A549 (cell line): ENCODE measurements around the gene TBL1XR1. TPM values are rescaled to one million over a fixed set of nuclear protein-coding genes. Genes with fewer than 3 reads are reported as not detected.

Experiments
- ATAC-seq, 2 experiments: fragments of 200-7000 bp in 1 of 2; fragments of >200 bp in 1 of 2; cut with Nextera tagmentation in 1 of 2; cut with Tn5 transposase in 1 of 2; 3 replicates each; pipeline versions ENCODE4 v1.8.0 to v1.9.1; 2018 to 2020; ENCODE audit warnings: mild to moderate bottlenecking in 1 of 2, moderate library complexity in 1 of 2
- CTCF ChIA-PET: fragments of 300-600 bp; sonication (Branson Sonifier 250); formaldehyde crosslinking; extraction: SDS; loops from one replicate; lab custom pipeline; 2021; ENCODE audit warnings: antibody characterized with exemption, inconsistent platforms; lab: Yijun Ruan, JAX
- POLR2A ChIA-PET: fragments of 350-600 bp; formaldehyde crosslinking; extraction: SDS; loops from one replicate; lab custom pipeline; 2021; ENCODE audit warnings: antibody characterized with exemption, inconsistent platforms; lab: Yijun Ruan, JAX
- DNase-seq, 2 experiments: peaks; one replicate each; pipeline versions ENCODE4 v3.0.0 to v3.0.0-alpha.2; 2011 to 2016; ENCODE audit warnings: low read depth in 1 of 2, low spot score in 1 of 2
- FAIRE-seq: peaks from 2 replicates; lab custom pipeline; 2011; peaks lifted over from hg19 to GRCh38; lab: Jason Lieb, UNC
- H3K27ac ChIP-seq, 2 experiments: fragments of >200 bp; sonication (Bioruptor Twin); formaldehyde crosslinking; 3 replicates each; pipeline ENCODE4 v1.5.1; 2016 to 2017
- H3K4me1 ChIP-seq: fragments of >200 bp; sonication (Bioruptor Twin); formaldehyde crosslinking; 3 replicates; pipeline ENCODE4 v1.6.1; 2016
- H3K4me2 ChIP-seq: fragments of >200 bp; sonication (Bioruptor Twin); formaldehyde crosslinking; 3 replicates; pipeline ENCODE4 v1.6.1; 2016
- H3K4me3 ChIP-seq: fragments of >200 bp; sonication (Bioruptor Twin); formaldehyde crosslinking; 3 replicates; pipeline ENCODE4 v1.5.1; 2016
- H3K9me3 ChIP-seq: fragments of >200 bp; sonication (Bioruptor Twin); formaldehyde crosslinking; 3 replicates; pipeline ENCODE4 v1.6.1; 2016
- ATOH8 ChIP-seq: fragments of 250-450 bp; sonication (Bioruptor Pico); IDR thresholded peaks from 2 replicates; pipeline ENCODE4 v1.5.0; 2020; ENCODE audit warnings: low read depth, mild to moderate bottlenecking, moderate library complexity
- BHLHE40 ChIP-seq: IDR thresholded peaks from 2 replicates; pipeline ENCODE4 v1.6.1; 2012; ENCODE audit warnings: low read depth, low read length, inconsistent platforms
- CBX2 ChIP-seq: fragments of 200-600 bp; sonication (generic); IDR thresholded peaks from 2 replicates; pipeline ENCODE4 v1.6.1; 2016; ENCODE audit warnings: low read depth, mild to moderate bottlenecking, borderline replicate concordance
- EHF ChIP-seq: fragments of 250-450 bp; sonication (Bioruptor Pico); IDR thresholded peaks from 2 replicates; pipeline ENCODE4 v1.5.0; 2020; ENCODE audit warnings: mild to moderate bottlenecking
- EHMT2 ChIP-seq: fragments of 200-600 bp; sonication (generic); IDR thresholded peaks from 2 replicates; pipeline ENCODE4 v1.6.1; 2016; ENCODE audit warnings: antibody characterized with exemption, low read depth, mild to moderate bottlenecking, moderate library complexity
- ELK1 ChIP-seq: fragments of 150-350 bp; IDR thresholded peaks from 2 replicates; pipeline ENCODE4 v1.6.1; 2014; ENCODE audit warnings: low read depth, mild to moderate bottlenecking, low read length
- FOSB ChIP-seq: fragments of 250-450 bp; sonication (Bioruptor Pico); IDR thresholded peaks from 2 replicates; pipeline ENCODE4 v1.5.0; 2020; ENCODE audit warnings: mild to moderate bottlenecking, moderate library complexity
- FOSL2 ChIP-seq, 2 experiments: fragments of 450-650 bp in 1 of 2; fragments of >200 bp in 1 of 2; sonication (Bioruptor Twin) in 1 of 2; formaldehyde crosslinking; IDR thresholded peaks; 2 replicates each; pipeline versions ENCODE4 v1.5.0 to v1.6.1; 2016 to 2020; ENCODE audit warnings: mild to moderate bottlenecking in 1 of 2, moderate library complexity in 1 of 2
- HEYL ChIP-seq: fragments of 250-450 bp; sonication (Bioruptor Pico); IDR thresholded peaks from 2 replicates; pipeline ENCODE4 v1.8.0; 2021; ENCODE audit warnings: mild to moderate bottlenecking, moderate library complexity
- HOXA7 ChIP-seq: fragments of 250-450 bp; sonication (Bioruptor Pico); IDR thresholded peaks from 2 replicates; pipeline ENCODE4 v1.5.0; 2020; ENCODE audit warnings: mild to moderate bottlenecking, moderate library complexity
- HOXB5 ChIP-seq: fragments of 250-450 bp; sonication (Bioruptor Pico); IDR thresholded peaks from 2 replicates; pipeline ENCODE4 v1.5.0; 2020; ENCODE audit warnings: mild to moderate bottlenecking, moderate library complexity
- KDM1A ChIP-seq: fragments of 200-600 bp; sonication (generic); IDR thresholded peaks from 2 replicates; pipeline ENCODE4 v1.6.1; 2016; ENCODE audit warnings: low read depth, mild to moderate bottlenecking
- MAX ChIP-seq: IDR thresholded peaks from 2 replicates; pipeline ENCODE4 v1.6.1; 2012
- NFE2L2 ChIP-seq: fragments of 150-350 bp; conservative IDR thresholded peaks from 2 replicates; pipeline ENCODE4 v1.6.1; 2014; ENCODE audit warnings: low read length
- NR3C1 ChIP-seq: fragments of >200 bp; sonication (Bioruptor Twin); formaldehyde crosslinking; IDR thresholded peaks from 3 replicates; pipeline ENCODE4 v1.6.1; 2017
- PBX3 ChIP-seq: IDR thresholded peaks from 2 replicates; pipeline ENCODE4 v1.6.1; 2012
- PHF8 ChIP-seq: fragments of 200-600 bp; sonication (generic); IDR thresholded peaks from 2 replicates; pipeline ENCODE4 v1.6.1; 2016; ENCODE audit warnings: low read depth, mild to moderate bottlenecking, antibody characterized with exemption, moderate library complexity, borderline replicate concordance
- RAD21 ChIP-seq, 2 experiments: fragments of >200 bp in 1 of 2; sonication (Bioruptor Twin) in 1 of 2; formaldehyde crosslinking in 1 of 2; IDR thresholded peaks in 1 of 2; conservative IDR thresholded peaks in 1 of 2; 2 replicates in 1 of 2; 3 replicates in 1 of 2; pipeline ENCODE4 v1.6.1; 2012 to 2018; ENCODE audit warnings: inconsistent platforms in 1 of 2
- RARB ChIP-seq: fragments of 250-450 bp; sonication (Bioruptor Pico); IDR thresholded peaks from 2 replicates; pipeline ENCODE4 v1.8.0; 2021; ENCODE audit warnings: mild to moderate bottlenecking, moderate library complexity
- RCOR1 ChIP-seq: fragments of 150-350 bp; IDR thresholded peaks from 2 replicates; pipeline ENCODE4 v1.6.1; 2014; ENCODE audit warnings: antibody characterized with exemption, low read length, low read depth
- REST ChIP-seq: fragments of 200-600 bp; sonication (generic); IDR thresholded peaks from 2 replicates; pipeline ENCODE4 v1.6.1; 2016; ENCODE audit warnings: antibody characterized with exemption, mild to moderate bottlenecking, moderate library complexity
- RFX5 ChIP-seq: fragments of 450-650 bp; IDR thresholded peaks from 2 replicates; pipeline ENCODE4 v1.7.1; 2014; ENCODE audit warnings: antibody characterized with exemption, mild to moderate bottlenecking, moderate library complexity
- SMC3 ChIP-seq: fragments of >200 bp; sonication (Bioruptor Twin); formaldehyde crosslinking; IDR thresholded peaks from 3 replicates; pipeline ENCODE4 v1.6.1; 2018; ENCODE audit warnings: inconsistent platforms
- ZFP36 ChIP-seq: fragments of 450-650 bp; IDR thresholded peaks from 2 replicates; pipeline ENCODE4 v1.6.1; 2014; ENCODE audit warnings: borderline replicate concordance; ENCODE audit not compliant: partially characterized antibody
- ZNF302 ChIP-seq: fragments of 250-450 bp; sonication (Bioruptor Pico); IDR thresholded peaks from 2 replicates; pipeline ENCODE4 v1.9.0; 2021; ENCODE audit warnings: inconsistent platforms, mild to moderate bottlenecking, moderate library complexity
- ZSCAN20 ChIP-seq: fragments of 250-450 bp; sonication (Bioruptor Pico); IDR thresholded peaks from 2 replicates; pipeline ENCODE4 v1.8.0; 2022; ENCODE audit warnings: mild to moderate bottlenecking, moderate library complexity
- WGBS: methylation state at CpG from one replicate; pipeline ENCODE4 v1.1.6; 2017; ENCODE audit errors: missing lambda C conversion rate; 5-methylcytosine and 5-hydroxymethylcytosine counted together
- polyA plus RNA-seq, 4 experiments: library from polyadenylated mRNA; depleted of rRNA in 3 of 4; stranded (reverse); fragments of >200 nt; fragmentation: RNase III in 1 of 4; extraction: RNeasy Plus Mini Kit Qiagen cat#74134 plus additional on column Dnase treatment in 1 of 4; gene quantifications; 2 replicates in 3 of 4; 3 replicates in 1 of 4; pipeline ENCODE4 v1.2.3, GENCODE V29; 2011 to 2017

Gene TBL1XR1
- polyA plus RNA-seq, 2 of the 4 experiments (the other 2 are of a cell fraction) = 41.4 to 106 TPM

- Histone ChIP-seq H3K4me3 (no peak overlapping the region), H3K27ac (no peak overlapping the region), H3K4me1 (no peaks in the 10 kb centered on the region), H3K9me3 (no peaks in the 10 kb centered on the region), H3K4me2 (no peak overlapping the region)
- ChIA-PET CTCF (no interaction called here), POLR2A (no interaction called here)
- TF ChIP-seq EHMT2 (no peak), ZSCAN20 (CRISPR knock-in tag) (no peak), PBX3 (no peak), HOXB5 (CRISPR knock-in tag) (no peak), ELK1 (no peak), NFE2L2 (no peak), MAX (no peak), RCOR1 (no peak), HEYL (no peak), SMC3 (no peak), EHF (CRISPR knock-in tag) (no peak)
- no peak for ATAC-seq
- WGBS = 90% methylated on average over 6 of the region's 6 CpGs
- no peak for DNase-seq
- no peak for FAIRE-seq
Measured at GRCh38 chr3:177230641-177231040, 33.4 kb upstream of the TBL1XR1 start.

GRCh38 chr3:177229791-177230190 is 32.5 kb upstream of the TBL1XR1 start:
- DNase-seq = no peak
- CTCF ChIA-PET = interaction anchor here (0.6 kb wide), 1 partner anchor 75 kb away, joined by 4 read pairs; no protein-coding TSS in a partner anchor
- POLR2A ChIA-PET = no interaction called here
- WGBS = 88% methylated on average over 1 of the region's 1 CpG
- Histone ChIP-seq H3K9me3 (no peaks in the 10 kb centered on the region), H3K4me2 (no peak overlapping the region), H3K27ac (no peak overlapping the region), H3K4me1 (no peaks in the 10 kb centered on the region), H3K4me3 (no peak overlapping the region)
- no peak for ATAC-seq
- TF ChIP-seq RAD21 (conservative IDR thresholded peaks at IDR 0.05 in 1 of 2, IDR thresholded peaks at IDR 0.05 in 1 of 2) (no peak), RFX5 (no peak), CBX2 (no peak), ZNF302 (CRISPR knock-in tag) (no peak), NR3C1 (no peak), NFE2L2 (no peak), RARB (no peak), SMC3 (no peak)
- FAIRE-seq = no peak

- WGBS = 92% methylated on average over 15 of the region's 25 CpGs
- no peak for DNase-seq
- ATAC-seq = no peak
- H3K27ac ChIP-seq = no peak overlapping the region
- H3K4me3 ChIP-seq = no peak overlapping the region
- FAIRE-seq = no peak
- no peaks in the 10 kb centered on the region for H3K4me1 ChIP-seq
- ChIA-PET POLR2A (no interaction called here), CTCF (no interaction called here)
- no peaks in the 10 kb centered on the region for H3K9me3 ChIP-seq
- H3K4me2 ChIP-seq = no peak overlapping the region
- TF ChIP-seq NR3C1 = no peak
- TF ChIP-seq HOXA7 = no peak
- no peak for TF ChIP-seq BHLHE40
- TF ChIP-seq ATOH8 (CRISPR knock-in tag) = no peak
- no peak for TF ChIP-seq FOSL2 (IDR thresholded peaks at IDR 0.05)
- no peak for TF ChIP-seq FOSL2 (CRISPR knock-in tag; IDR thresholded peaks at IDR 0.05)
- TF ChIP-seq ZNF302 (CRISPR knock-in tag) = no peak
- no peak for TF ChIP-seq ZFP36
- no peak for TF ChIP-seq KDM1A
- no peak for TF ChIP-seq REST
- no peak for TF ChIP-seq FOSB (CRISPR knock-in tag)
- no peak for TF ChIP-seq HEYL
- TF ChIP-seq PHF8 = no peak
Measured at GRCh38 chr3:177228601-177229190, 31.4 kb upstream of the TBL1XR1 start.
